ENCODE results near the gene NDUFV1. TPM values are rescaled to one million over a fixed set of nuclear protein-coding genes. Genes with fewer than 3 reads are reported as not detected.
"Not testable (repeated sequence)": the region's sequence is repeated elsewhere in the genome, so short reads cannot be mapped to it uniquely, and the experiment has no call there.

The NDUFV1 gene
- polyA plus RNA-seq: 100 to 1,000 TPM; 122 to 177 (median 125) TPM

- WGBS, 3 donors: 0 to 1% (median 0%) methylated on average over 68 to 69 of the region's 69 CpGs
- H3K27ac ChIP-seq (ENCODE audit: low read depth, low read length): no peak within 1 kb of the TSS
Observed at GRCh38 chr11:67606492-67607295, at the start of gene NDUFV1. NDUFV1 (plus strand) TSS chr11:67606936; CDS start chr11:67607005, 69 bp downstream.

GRCh38 chr11:67558084-67558772 is 48.5 kb upstream of the NDUFV1 start:
- H3K27ac ChIP-seq (ENCODE audit: low read depth, low read length): no peak overlapping the region
- 47 to 66% (median 58%) methylated on average over 19 of the region's 19 CpGs for WGBS, 3 donors

- H3K27ac ChIP-seq (ENCODE audit: low read depth, low read length): no peak overlapping the region
Observed at GRCh38 chr11:67561971-67562619, 44.6 kb upstream of the NDUFV1 start.

GRCh38 chr11:67562963-67563704 is 43.6 kb upstream of the NDUFV1 start:
- WGBS, 3 donors: 70 to 75% (median 73%) methylated on average over 10 of the region's 10 CpGs
- no peak overlapping the region for H3K27ac ChIP-seq (ENCODE audit: low read depth, low read length)

More at GRCh38 chr11:67561971-67562619, 44.6 kb upstream of the NDUFV1 start:
- WGBS, 3 donors: 73 to 81% (median 74%) methylated on average over 10 of the region's 10 CpGs

- 40 to 51% (median 45%) methylated on average over 11 of the region's 11 CpGs for whole genome bisulfite sequencing, 3 donors
- H3K27ac ChIP-seq (ENCODE audit: low read depth, low read length): not testable (repeated sequence)
Observed at GRCh38 chr11:67563705-67564114, 43.0 kb upstream of the NDUFV1 start.

- 83 to 89% (median 85%) methylated on average over 4 of the region's 4 CpGs for WGBS, 3 donors
- no peak overlapping the region for H3K27ac ChIP-seq (ENCODE audit: low read depth, low read length)
Observed at GRCh38 chr11:67564230-67564629, 42.5 kb upstream of the NDUFV1 start.

GRCh38 chr11:67571443-67571842 is 35.3 kb upstream of the NDUFV1 start:
- 61 to 69% (median 64%) methylated on average over 6 of the region's 6 CpGs for WGBS, 3 donors

GRCh38 chr11:67572305-67572704 is 34.4 kb upstream of the NDUFV1 start:
- H3K27ac ChIP-seq (ENCODE audit: low read depth, low read length): no peak overlapping the region
- WGBS, 3 donors: 15 to 19% (median 17%) methylated on average over 5 of the region's 5 CpGs

More at GRCh38 chr11:67571443-67571842, 35.3 kb upstream of the NDUFV1 start:
- no peak overlapping the region for H3K27ac ChIP-seq (ENCODE audit: low read depth, low read length)

- WGBS, 3 donors: 43 to 62% (median 58%) methylated on average over 21 of the region's 21 CpGs
- no peak overlapping the region for H3K27ac ChIP-seq (ENCODE audit: low read depth, low read length)
Observed at GRCh38 chr11:67572747-67573419, 33.9 kb upstream of the NDUFV1 start.

GRCh38 chr11:67574938-67575337 is 31.8 kb upstream of the NDUFV1 start:
- no peak overlapping the region for H3K27ac ChIP-seq (ENCODE audit: low read depth, low read length)
- 45 to 59% (median 57%) methylated on average over 3 of the region's 3 CpGs for WGBS, 3 donors

- H3K27ac ChIP-seq (ENCODE audit: low read depth, low read length): no peak overlapping the region
- 73 to 79% (median 74%) methylated on average over 14 of the region's 14 CpGs for WGBS, 3 donors
Observed at GRCh38 chr11:67576735-67577475, 29.8 kb upstream of the NDUFV1 start.

GRCh38 chr11:67577951-67578350 is 28.8 kb upstream of the NDUFV1 start:
- 73 to 86% (median 74%) methylated on average over 6 of the region's 6 CpGs for WGBS, 3 donors
- H3K27ac ChIP-seq (ENCODE audit: low read depth, low read length): no peak overlapping the region

- 25 to 72% (median 59%) methylated on average over 11 of the region's 11 CpGs for WGBS, 3 donors
- no peak overlapping the region for H3K27ac ChIP-seq (ENCODE audit: low read depth, low read length)
Observed at GRCh38 chr11:67581469-67581868, 25.3 kb upstream of the NDUFV1 start.

GRCh38 chr11:67582011-67582410 is 24.7 kb upstream of the NDUFV1 start:
- WGBS, 3 donors: 44 to 64% (median 56%) methylated on average over 4 of the region's 4 CpGs
- H3K27ac ChIP-seq (ENCODE audit: low read depth, low read length): no peak overlapping the region

- H3K27ac ChIP-seq (ENCODE audit: low read depth, low read length): peak within 1 kb of the TSS; percentile 39
- 2% methylated on average over 79 to 81 of the region's 81 CpGs for WGBS, 3 donors
Observed at GRCh38 chr11:67583247-67584204, 23.2 kb upstream of the NDUFV1 start, which contains the start of gene GSTP1. GSTP1 (plus strand) TSS chr11:67583812; CDS start chr11:67583844, 32 bp downstream.
